ENCODE measurements around the gene SPATA31A6.
"Not testable (repeated sequence)": the region's sequence is repeated elsewhere in the genome, so short reads cannot be mapped to it uniquely, and the experiment has no call there.

SPATA31A6 gene

DNA sequence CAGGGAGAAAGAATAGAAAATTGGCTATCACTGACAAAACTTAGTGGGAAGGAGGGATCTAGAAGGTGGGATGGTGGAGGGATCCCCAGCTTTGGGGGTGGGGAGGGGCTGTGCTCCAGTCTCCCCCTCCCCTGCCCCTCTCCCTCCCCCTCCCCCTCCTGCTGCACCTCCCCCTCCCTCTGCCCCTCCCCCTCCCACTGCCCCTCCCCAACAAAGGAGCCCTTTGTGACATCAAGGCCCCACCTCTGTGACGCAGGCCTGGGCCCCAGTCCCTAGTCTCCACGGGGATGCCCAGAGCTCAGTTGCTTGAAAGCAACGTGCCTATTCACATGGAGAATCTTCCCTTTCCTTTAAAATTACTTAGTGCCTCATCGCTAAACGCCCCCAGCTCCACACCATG, at the start of gene SPATA31A6:
Gene SPATA31A6, plus strand, starts transcription at position 301 of the 400 bp plus-strand sequence. Its CDS starts 29 bp downstream, at position 330.
- not testable (repeated sequence) for DNase-seq (ENCODE audit: low read depth in 4 of 4, low spot score in 1 of 4)

GRCh38 chr9:42160299-42160698, 23.2 kb upstream of the SPATA31A6 start:
- not testable (repeated sequence) for DNase-seq (ENCODE audit: low read depth in 4 of 4, low spot score in 1 of 4)

- DNase-seq (ENCODE audit: low read depth in 4 of 4, low spot score in 1 of 4), result not testable (repeated sequence)
Observed at GRCh38 chr9:42219861-42220260, 36.4 kb downstream of the SPATA31A6 start.

DNA sequence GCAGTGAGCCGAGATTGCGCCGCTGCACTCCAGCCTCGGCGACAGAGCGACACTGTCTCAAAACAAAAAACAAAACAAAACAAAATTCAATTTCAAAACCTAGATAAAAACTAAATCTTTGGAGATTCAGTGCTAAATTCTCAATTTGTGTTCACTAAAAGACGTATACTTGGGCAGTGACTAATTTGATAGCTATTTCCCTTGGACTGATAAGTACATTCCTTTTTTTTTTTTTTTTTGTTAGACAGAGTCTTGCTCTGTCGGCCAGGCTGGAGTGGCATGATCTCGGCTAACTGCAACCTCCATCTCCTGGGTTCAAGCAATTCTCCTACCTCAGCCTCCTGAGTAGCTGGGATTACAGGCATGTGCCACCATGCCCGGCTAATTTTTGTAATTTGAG, 39.8 kb downstream of the SPATA31A6 start:
- not testable (repeated sequence) for DNase-seq (ENCODE audit: low read depth in 4 of 4, low spot score in 1 of 4)

DNA sequence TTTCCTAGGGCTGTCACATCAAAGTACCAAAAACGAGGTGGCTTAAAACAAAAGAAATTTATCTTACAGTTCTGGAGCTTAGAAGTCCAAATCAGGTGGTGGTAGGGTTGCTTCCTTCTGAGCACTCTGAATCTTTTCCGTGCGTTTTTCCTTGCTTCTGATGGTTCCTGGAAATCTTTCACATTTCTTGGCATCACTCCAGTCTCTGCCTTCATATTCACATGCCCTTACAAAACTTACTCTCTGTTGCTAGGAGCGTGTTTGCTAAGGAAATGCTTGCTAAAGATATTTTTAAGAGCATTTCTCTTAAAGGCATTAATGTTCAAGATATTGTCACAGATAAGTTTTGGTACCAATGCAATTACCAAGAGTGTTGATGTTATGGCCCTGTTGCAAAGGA, 49.6 kb downstream of the SPATA31A6 start:
- not testable (repeated sequence) for DNase-seq (ENCODE audit: low read depth in 4 of 4, low spot score in 1 of 4)

DNA sequence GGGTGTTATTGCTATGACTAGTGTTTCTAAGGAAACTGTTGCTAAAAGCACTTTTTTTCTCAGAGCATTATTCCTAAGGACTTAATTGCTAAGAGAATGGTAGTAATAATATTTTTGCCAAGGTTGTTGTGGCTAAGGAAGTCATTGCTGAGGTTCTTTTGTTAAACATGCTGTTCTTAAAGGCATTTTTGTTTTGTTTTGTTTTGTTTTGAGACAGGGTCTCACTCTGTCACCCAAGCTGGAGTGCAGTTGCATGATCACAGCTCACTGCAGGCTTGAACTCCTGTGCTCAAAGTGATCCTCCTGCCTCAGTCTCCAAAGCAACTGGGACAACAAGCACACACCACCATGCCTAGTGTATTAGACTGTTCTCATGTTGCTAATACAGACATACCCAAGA, 51.2 kb downstream of the SPATA31A6 start:
- DNase-seq (ENCODE audit: low read depth in 4 of 4, low spot score in 1 of 4), result not testable (repeated sequence)

DNA sequence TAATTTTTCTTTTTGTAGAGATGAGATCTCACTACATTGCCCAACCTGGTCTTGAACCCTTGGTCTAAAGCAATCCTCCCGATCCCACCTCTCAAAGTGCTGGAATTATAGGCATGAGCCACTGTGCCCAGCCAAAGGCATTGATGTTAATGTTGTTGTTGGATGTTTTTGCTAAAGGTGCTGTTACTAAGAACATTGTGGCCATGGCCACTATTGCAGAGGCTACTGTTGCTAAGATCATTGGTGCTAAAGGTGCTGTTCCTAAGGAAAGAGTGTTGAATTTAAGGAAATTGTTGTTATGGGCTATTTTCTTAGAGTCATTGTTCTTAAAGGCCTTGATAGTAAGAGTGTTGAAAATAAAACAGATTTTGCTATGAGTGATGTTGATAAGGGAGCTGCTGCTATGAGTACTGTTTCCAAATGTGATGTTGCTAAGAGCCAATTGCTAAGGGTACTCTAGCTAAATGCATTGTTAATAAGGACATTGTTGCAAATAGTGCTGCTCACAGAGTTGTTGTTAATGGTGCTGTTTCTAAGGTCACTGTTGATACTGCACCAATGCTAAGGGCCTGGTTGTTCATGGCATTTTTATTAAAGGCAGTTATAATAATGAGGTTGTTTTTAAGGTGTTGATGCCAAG, 52.0 kb downstream of the SPATA31A6 start:
- not testable (repeated sequence) for DNase-seq (ENCODE audit: low read depth in 4 of 4, low spot score in 1 of 4)

- not testable (repeated sequence) for DNase-seq (ENCODE audit: low read depth in 4 of 4, low spot score in 1 of 4)
Observed at GRCh38 chr9:42236097-42236496, 52.6 kb downstream of the SPATA31A6 start.

DNA sequence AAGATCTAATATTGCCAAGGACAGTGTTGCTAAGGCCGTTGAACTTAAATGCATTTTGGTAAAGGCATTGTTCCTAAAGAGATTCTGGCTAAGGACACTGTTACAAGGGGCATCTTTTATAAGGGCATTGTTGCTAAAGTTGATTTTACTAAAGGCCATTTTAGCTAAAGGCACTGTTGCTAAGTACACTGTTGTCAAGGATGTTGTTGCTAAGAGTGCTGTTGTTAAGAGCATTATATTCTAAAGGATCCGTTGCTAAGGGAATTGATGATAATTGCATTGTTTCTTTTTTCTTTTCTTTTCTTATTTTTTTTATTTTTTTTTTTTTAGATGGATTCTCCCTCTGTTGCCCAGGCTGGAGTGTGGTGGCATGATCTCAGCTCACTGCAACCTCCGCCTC, 53.9 kb downstream of the SPATA31A6 start:
- not testable (repeated sequence) for DNase-seq (ENCODE audit: low read depth in 4 of 4, low spot score in 1 of 4)

DNA sequence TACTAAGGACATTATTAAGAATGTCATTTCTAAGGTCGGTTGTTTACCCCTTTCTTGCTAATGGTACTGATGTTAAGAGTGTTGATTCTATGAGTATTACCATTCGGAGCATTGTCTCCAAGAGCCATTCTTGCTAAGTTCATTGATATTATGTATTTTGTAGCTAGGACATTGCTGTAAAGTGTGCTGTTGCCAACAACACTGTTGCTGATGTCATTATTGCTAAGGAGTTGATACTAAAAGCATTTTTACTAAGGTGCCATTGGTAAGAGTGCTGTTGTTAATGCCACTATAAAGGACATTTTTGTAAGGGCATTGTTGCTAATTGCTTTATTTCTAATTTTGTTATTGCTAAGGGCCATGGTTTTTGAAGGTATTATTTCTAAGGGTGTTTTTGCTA, 55.4 kb downstream of the SPATA31A6 start:
- not testable (repeated sequence) for DNase-seq (ENCODE audit: low read depth in 4 of 4, low spot score in 1 of 4)
